Sigmoid colon (tissue), 7 donors: ENCODE measurements around the gene ADORA1. TPM values are rescaled to one million over a fixed set of nuclear protein-coding genes. Genes with fewer than 3 reads are reported as not detected.

ENCODE experiments used
- DNase-seq: peaks from one replicate; pipeline ENCODE4 v3.0.0-alpha.2; 2019
- H3K27ac ChIP-seq, 4 donors: fragments of 200-600 bp; sonication (generic); one replicate each; pipeline ENCODE4 v1.5.1; 2016 to 2019; ENCODE audit warnings: mild to moderate bottlenecking in 1 of 4
- H3K27me3 ChIP-seq, 3 donors: fragments of 200-600 bp; sonication (generic); one replicate each; pipeline ENCODE4 v1.5.1; 2019; ENCODE audit warnings: mild to moderate bottlenecking in 1 of 3
- H3K36me3 ChIP-seq, 4 donors: fragments of 200-600 bp; sonication (generic); one replicate each; pipeline ENCODE4 v1.5.1; 2016 to 2019
- H3K4me1 ChIP-seq, 4 donors: fragments of 200-600 bp; sonication (generic); one replicate each; pipeline ENCODE4 v1.5.1; 2017 to 2019
- H3K4me3 ChIP-seq, 4 donors: fragments of 200-600 bp; sonication (generic); one replicate each; pipeline ENCODE4 v1.5.1; 2017 to 2019; ENCODE audit warnings: mild to moderate bottlenecking in 2 of 4, moderate library complexity in 1 of 4
- H3K9me3 ChIP-seq, 4 donors: fragments of 200-600 bp in 3 of 4; sonication (generic) in 3 of 4; one replicate each; pipeline versions ENCODE4 v1.5.1 to v1.6.1; 2013 to 2019
- CTCF ChIP-seq, 4 experiments: fragments of 450-650 bp in 3 of 4; fragments of 200-600 bp in 1 of 4; IDR thresholded peaks; one replicate each; pipeline ENCODE4 v1.5.1; 2016 to 2019; ENCODE audit warnings: antibody characterized with exemption in 4 of 4, mild to moderate bottlenecking in 3 of 4, moderate library complexity in 2 of 4
- EP300 ChIP-seq, 4 donors: sonication (generic); formaldehyde crosslinking; IDR thresholded peaks; one replicate each; pipeline ENCODE4 v1.6.1; 2017; ENCODE audit warnings: antibody characterized with exemption in 4 of 4
- POLR2A ChIP-seq, 2 donors: fragments of 450-650 bp; IDR thresholded peaks; one replicate each; pipeline ENCODE4 v1.6.1; 2016; ENCODE audit warnings: antibody characterized with exemption in 2 of 2, mild to moderate bottlenecking in 2 of 2, moderate library complexity in 2 of 2
- POLR2AphosphoS5 ChIP-seq, 4 donors: sonication (generic); formaldehyde crosslinking; IDR thresholded peaks; one replicate each; pipeline ENCODE4 v1.6.1; 2017; ENCODE audit warnings: antibody characterized with exemption in 4 of 4
- WGBS, 2 donors: extraction: QIAGEN DNeasy Blood & Tissue Kit; methylation state at CpG; one replicate each; pipeline ENCODE4 v1.1.7; 2013; 5-methylcytosine and 5-hydroxymethylcytosine counted together
- intact Hi-C: fragments of 100-400 bp; cut with DNase I; formaldehyde crosslinking; loops from one replicate; pipeline ENCODE4 v1.15.1; 2023
- polyA plus RNA-seq, 3 donors: library from polyadenylated mRNA; stranded (reverse); fragments of 200-250 nt; gene quantifications; one replicate each; pipeline ENCODE4 v1.2.3, GENCODE V29; 2013
- total RNA-seq, 4 donors: library from RNA; depleted of rRNA; stranded (reverse); fragments of >200 nt; gene quantifications; one replicate each; pipeline ENCODE4 v1.1.0, GENCODE V29; 2016
- donor health status: healthy with polysubstance abuse.
- donor health status: Bipolar disorder and iron deficiency.
- donor health status: healthy.

Gene ADORA1
- total and polyA plus RNA-seq, 7 donors: 0.33 to 1.3 (median 1.0) TPM; not detected in 3

GRCh38 chr1:203144661-203145060 lies 17.1 kb downstream of the ADORA1 start:
- WGBS, 2 donors: 29 to 61% methylated on average over 6 of the region's 6 CpGs
- no peak for DNase-seq
- no peaks in the 10 kb centered on the region for H3K27me3 ChIP-seq
- H3K9me3 ChIP-seq: no peaks in the 10 kb centered on the region
- H3K4me3 ChIP-seq: no peak overlapping the region
- H3K36me3 ChIP-seq: no peaks in the 10 kb centered on the region
- no peaks in the 10 kb centered on the region for H3K4me1 ChIP-seq
- intact Hi-C loops: no loop called here
- no peak for TF ChIP-seq POLR2AphosphoS5 (IDR thresholded peaks at IDR 0.05)
- TF ChIP-seq POLR2A (IDR thresholded peaks at IDR 0.05): no peak
- TF ChIP-seq EP300 (IDR thresholded peaks at IDR 0.05): no peak
- no peak for TF ChIP-seq CTCF (IDR thresholded peaks at IDR 0.05)
- no peak overlapping the region for H3K27ac ChIP-seq

DNA sequence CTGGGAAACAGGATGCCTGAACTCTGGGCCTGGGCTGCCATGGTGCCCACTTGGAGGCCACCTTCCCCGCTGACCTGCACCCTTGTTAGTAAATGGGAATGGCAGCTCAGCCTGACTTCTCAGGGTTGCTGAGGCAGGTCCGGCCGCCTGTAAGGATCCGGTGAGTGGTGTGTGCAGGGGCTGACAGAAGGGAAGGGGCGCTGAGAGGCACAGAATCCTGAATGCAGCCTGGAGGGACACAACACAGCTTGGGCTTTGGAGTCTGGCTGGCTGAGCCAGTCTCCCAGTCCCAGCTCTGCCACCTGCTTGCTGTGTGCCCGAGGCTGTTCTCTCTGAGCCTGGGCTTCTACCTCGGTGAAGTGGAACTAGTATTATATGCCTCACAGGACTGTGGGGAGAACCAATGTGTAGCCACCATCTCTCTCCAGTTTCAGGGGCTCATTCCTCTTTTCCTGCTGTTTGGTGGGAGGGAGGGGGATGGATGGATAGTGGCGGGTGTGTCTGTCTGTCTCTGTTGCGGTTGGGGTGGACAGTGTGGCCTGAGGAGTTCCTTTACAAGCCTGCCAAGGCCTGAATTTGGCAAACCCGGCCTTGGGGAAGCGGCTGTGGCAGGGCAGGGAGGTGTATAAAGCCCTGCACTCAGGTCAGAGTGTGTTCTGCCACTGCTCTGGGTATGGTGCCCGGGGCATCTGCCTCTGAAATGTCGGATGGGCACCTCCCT lies 18.0 kb downstream of the ADORA1 start:
- 89 to 91% methylated on average over 13 of the region's 13 CpGs for WGBS, 2 donors
- intact Hi-C loops: no loop called here
- Histone ChIP-seq H3K27me3 (no peaks in the 10 kb centered on the region), H3K9me3 (no peaks in the 10 kb centered on the region), H3K36me3 (no peaks in the 10 kb centered on the region), H3K27ac (no peak overlapping the region), H3K4me3 (no peak overlapping the region), H3K4me1 (no peaks in the 10 kb centered on the region)
- no peak for DNase-seq
- TF ChIP-seq POLR2A (IDR thresholded peaks at IDR 0.05) (no peak), EP300 (IDR thresholded peaks at IDR 0.05) (no peak), CTCF (IDR thresholded peaks at IDR 0.05) (no peak), POLR2AphosphoS5 (IDR thresholded peaks at IDR 0.05) (no peak)

DNA sequence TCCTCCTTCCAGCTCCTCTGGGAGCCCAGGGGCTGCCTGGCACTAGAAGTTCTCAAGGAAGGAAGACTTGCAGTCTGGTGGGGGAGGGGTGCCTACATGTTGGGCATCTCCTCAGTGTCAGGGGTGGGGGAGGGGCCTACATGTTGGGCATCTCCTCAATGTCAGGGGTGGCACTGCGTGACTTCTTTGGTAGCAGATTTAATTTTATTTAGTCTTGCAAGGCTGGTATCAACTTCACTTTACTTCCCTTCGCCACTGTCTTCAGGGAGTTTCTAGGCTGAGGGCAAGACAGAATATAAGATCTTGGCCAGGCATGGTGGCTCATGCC lies 18.5 kb downstream of the ADORA1 start:
- H3K9me3 ChIP-seq: no peaks in the 10 kb centered on the region
- no peak for TF ChIP-seq EP300 (IDR thresholded peaks at IDR 0.05)
- no peak for TF ChIP-seq CTCF (IDR thresholded peaks at IDR 0.05)
- no peak for TF ChIP-seq POLR2AphosphoS5 (IDR thresholded peaks at IDR 0.05)
- no peak for TF ChIP-seq POLR2A (IDR thresholded peaks at IDR 0.05)
- 94 to 98% methylated on average over 2 of the region's 2 CpGs for WGBS, 2 donors
- no peak overlapping the region for H3K4me3 ChIP-seq
- no peak overlapping the region for H3K27ac ChIP-seq
- no peaks in the 10 kb centered on the region for H3K27me3 ChIP-seq
- intact Hi-C loops: no loop called here
- H3K4me1 ChIP-seq: no peaks in the 10 kb centered on the region
- no peak for DNase-seq
- H3K36me3 ChIP-seq: no peaks in the 10 kb centered on the region

DNA sequence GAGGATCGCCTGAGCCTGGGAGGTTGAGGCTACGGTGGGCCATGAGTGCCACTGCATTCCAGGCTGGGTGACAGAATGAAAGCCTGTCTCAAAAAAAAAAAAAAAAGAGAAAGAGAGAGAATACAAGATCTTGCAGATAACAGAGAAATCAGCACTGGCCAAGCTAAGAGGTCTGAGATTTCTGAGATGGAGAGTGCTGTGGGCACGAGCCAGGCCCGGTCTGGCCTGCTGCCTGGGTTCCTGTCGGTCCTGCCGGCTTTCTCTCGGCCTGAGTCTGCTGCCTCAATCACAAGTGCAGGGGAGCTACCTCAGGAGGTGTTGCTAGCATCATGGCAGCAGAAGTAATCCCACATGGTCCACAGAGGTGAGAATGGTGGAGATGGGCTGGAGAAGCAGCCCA lies 19.0 kb downstream of the ADORA1 start:
- H3K4me1 ChIP-seq: no peaks in the 10 kb centered on the region
- no peaks in the 10 kb centered on the region for H3K9me3 ChIP-seq
- DNase-seq: no peak
- H3K27me3 ChIP-seq: no peaks in the 10 kb centered on the region
- WGBS, 2 donors: 88 to 94% methylated on average over 7 of the region's 7 CpGs
- no peak overlapping the region for H3K27ac ChIP-seq
- intact Hi-C loops: no loop called here
- TF ChIP-seq CTCF (IDR thresholded peaks at IDR 0.05) (no peak), POLR2A (IDR thresholded peaks at IDR 0.05) (no peak), EP300 (IDR thresholded peaks at IDR 0.05) (no peak), POLR2AphosphoS5 (IDR thresholded peaks at IDR 0.05) (no peak)
- H3K4me3 ChIP-seq: no peak overlapping the region
- H3K36me3 ChIP-seq: no peaks in the 10 kb centered on the region

- no peak for DNase-seq
- H3K4me3 ChIP-seq: no peak overlapping the region
- TF ChIP-seq CTCF (IDR thresholded peaks at IDR 0.05): no peak
- TF ChIP-seq POLR2AphosphoS5 (IDR thresholded peaks at IDR 0.05): no peak
- TF ChIP-seq EP300 (IDR thresholded peaks at IDR 0.05): no peak
- no peak for TF ChIP-seq POLR2A (IDR thresholded peaks at IDR 0.05)
- no peaks in the 10 kb centered on the region for H3K36me3 ChIP-seq
- H3K9me3 ChIP-seq: no peaks in the 10 kb centered on the region
- H3K27me3 ChIP-seq: no peaks in the 10 kb centered on the region
- 86 to 89% methylated on average over 5 of the region's 5 CpGs for WGBS, 2 donors
- no peak overlapping the region for H3K27ac ChIP-seq
- intact Hi-C loops: no loop called here
- no peaks in the 10 kb centered on the region for H3K4me1 ChIP-seq
Observed at GRCh38 chr1:203147376-203147775, 19.9 kb downstream of the ADORA1 start.
